D721Med (cell line): ENCODE results near the gene RHOJ.

Source experiments
- DNase-seq: peaks from one replicate; pipeline ENCODE4 v3.0.0; 2011; ENCODE audit warnings: low spot score; ENCODE audit not compliant: insufficient read length
- FAIRE-seq: peaks from 2 replicates; lab custom pipeline; 2011; peaks lifted over from hg19 to GRCh38; lab: Jason Lieb, UNC
- TF ChIP-seq, protein P1 (sequence below): IDR thresholded peaks from 2 replicates; pipeline ENCODE4 v1.5.1; 2012; ENCODE audit warnings: mild to moderate bottlenecking, control low read depth; ENCODE audit not compliant: insufficient read depth; ENCODE audit errors: missing control alignments

RHOJ gene

DNA sequence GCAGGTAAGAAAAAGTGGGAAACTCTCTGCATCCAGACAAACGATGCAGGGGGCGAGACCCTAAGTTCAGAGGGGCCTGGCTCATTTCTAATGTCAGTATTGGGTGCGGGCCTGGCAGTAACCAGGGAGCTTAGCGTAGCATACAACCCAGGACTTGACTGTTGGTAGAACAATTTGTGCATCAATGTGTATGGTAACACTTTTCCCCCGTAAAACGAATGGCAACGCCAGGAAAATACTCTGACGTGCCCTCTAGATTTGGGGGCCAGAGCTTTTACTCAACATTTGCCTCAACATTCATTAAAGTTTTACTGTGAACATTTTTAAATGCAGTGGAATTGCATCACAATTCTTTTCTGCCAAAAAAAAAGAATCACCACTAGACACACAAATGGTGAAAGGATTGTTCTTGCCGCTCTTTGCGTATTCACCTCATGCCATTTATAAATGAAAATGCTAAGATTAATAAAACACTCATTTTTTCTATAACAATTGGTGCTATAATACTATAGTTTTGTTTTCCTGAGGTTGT is 867 bp downstream of the RHOJ start:
- no peak for FAIRE-seq

DNA sequence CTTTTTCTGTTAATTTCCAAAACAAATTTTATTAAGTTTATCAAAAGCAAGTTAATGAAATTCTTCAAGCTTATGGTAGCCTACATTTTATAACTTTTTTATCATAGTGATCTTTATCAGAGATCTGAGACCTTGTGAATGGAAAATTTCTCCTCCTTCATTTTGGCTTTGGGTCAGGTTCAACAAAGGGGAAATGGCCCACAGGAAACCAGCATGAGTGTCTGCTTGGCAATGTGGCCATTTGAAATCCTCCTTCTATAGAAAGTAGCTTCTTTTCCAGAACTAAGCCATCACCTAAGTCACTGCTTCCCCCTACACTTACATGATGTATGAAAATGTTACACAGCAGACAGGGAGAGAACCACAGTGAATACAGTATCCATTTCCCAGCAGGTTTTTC is 1.6 kb downstream of the RHOJ start:
- TF ChIP-seq, protein P1, sequence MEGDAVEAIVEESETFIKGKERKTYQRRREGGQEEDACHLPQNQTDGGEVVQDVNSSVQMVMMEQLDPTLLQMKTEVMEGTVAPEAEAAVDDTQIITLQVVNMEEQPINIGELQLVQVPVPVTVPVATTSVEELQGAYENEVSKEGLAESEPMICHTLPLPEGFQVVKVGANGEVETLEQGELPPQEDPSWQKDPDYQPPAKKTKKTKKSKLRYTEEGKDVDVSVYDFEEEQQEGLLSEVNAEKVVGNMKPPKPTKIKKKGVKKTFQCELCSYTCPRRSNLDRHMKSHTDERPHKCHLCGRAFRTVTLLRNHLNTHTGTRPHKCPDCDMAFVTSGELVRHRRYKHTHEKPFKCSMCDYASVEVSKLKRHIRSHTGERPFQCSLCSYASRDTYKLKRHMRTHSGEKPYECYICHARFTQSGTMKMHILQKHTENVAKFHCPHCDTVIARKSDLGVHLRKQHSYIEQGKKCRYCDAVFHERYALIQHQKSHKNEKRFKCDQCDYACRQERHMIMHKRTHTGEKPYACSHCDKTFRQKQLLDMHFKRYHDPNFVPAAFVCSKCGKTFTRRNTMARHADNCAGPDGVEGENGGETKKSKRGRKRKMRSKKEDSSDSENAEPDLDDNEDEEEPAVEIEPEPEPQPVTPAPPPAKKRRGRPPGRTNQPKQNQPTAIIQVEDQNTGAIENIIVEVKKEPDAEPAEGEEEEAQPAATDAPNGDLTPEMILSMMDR: no peak
- no peak for DNase-seq
- no peak for FAIRE-seq

More for the DNA sequence above, 867 bp downstream of the RHOJ start:
- no peak for DNase-seq
- TF ChIP-seq, protein P1: no peak

DNA sequence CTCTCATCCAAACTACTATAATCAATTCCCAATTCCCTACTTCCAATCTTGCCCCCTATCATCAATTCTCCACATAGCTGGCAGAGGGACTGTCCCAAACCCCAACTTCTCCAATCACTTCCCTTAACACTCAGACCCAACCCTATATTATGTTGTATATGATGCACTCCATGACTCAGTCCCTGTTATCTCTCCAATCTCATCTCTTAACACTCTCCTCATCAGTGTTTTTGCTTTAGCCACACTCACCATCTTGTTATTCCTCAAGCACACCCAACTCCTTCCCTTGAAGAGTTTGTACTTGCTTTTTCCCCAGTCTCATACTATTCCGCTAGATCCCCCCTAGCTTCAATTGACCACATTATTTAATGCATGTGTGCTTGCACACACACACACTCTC is 4.9 kb downstream of the RHOJ start:
- TF ChIP-seq, protein P1: no peak
- DNase-seq (no peak), FAIRE-seq (no peak)

DNA sequence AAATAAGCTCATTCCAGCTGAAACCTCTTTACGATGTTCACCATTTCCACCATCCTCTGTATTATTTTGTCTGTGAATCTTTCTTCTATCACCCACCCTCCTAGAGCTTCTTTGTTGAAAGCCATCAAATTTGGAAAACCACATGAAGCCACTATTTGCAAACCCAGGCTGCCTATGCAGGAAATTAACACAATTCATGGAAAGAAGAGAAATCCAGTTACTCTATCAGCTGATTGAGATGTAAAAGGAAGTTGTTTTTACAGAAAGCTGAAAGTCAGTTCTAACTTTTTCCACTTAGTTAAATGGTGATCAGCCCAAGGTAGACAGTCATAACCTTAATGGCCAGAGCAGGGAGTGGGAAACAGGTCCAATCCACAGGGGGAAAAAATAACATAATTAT is 6.6 kb downstream of the RHOJ start:
- no peak for FAIRE-seq
- DNase-seq: no peak
- TF ChIP-seq, protein P1: no peak

DNA sequence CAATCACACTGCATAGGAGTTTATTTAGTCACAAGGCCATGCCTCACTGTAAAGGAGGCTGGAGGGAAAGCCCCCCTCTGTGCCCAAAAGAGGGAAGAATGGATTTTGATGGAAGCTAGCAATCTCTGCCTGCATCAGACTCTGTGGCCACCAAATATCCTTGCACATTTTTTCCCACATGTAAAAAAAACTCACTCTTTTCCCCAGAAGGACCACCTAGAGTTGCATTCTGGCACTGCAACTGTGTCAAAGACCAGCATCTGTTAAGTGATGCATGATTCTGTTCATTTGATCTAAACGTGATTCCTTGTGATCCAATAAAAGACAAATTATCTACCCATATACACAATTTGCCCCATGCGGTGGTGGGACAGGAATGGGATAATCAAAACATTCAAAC is 8.0 kb downstream of the RHOJ start:
- no peak for FAIRE-seq

DNA sequence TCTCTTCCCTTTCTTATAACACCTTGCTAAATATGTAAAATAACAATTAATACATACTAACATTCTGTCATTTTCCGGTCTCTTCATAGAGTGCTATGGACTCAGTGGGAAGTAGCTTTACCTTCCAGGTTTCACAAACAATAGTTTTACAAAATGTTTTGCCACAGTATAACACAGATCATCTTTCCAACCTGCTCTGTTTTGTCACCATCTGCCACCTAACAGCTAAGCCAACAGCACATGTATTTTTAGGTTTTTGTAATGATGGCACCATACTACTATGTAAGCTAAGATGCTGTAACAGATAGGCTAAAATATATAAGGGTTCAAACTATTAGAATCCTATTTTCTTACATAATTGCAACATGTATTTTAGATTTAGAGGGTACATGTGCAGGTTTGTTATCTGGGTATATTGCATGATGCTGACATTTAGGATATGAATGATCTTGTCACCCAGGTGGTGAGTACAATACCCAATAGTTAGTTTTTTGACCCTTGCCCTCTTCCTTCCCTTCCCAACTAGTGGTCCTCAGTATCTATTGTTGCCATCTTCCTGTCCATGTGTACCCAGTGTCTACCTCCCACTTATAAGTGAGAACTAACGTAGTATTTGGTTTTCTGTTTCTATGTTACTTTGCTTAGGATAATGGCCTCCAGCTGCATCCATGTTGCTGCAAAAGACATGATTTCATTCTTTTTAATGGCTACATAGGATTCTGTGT is 8.7 kb downstream of the RHOJ start:
- peak; percentile 44 for FAIRE-seq
- no peak for DNase-seq
- TF ChIP-seq, protein P1: no peak

More for the DNA sequence above, 8.0 kb downstream of the RHOJ start:
- TF ChIP-seq, protein P1: no peak
- no peak for DNase-seq
